Gastroesophageal sphincter (tissue), 4 donors: ENCODE measurements around the gene TTL. TPM values are rescaled to one million over a fixed set of nuclear protein-coding genes. Genes with fewer than 3 reads are reported as not detected.

Source experiments
- ATAC-seq: fragments of 150-250 bp; one replicate; pipeline ENCODE4 v1.9.1; 2016; ENCODE audit warnings: mild to moderate bottlenecking, moderate library complexity
- H3K27ac ChIP-seq, 4 donors: fragments of 200-600 bp; sonication (generic) in 3 of 4; 1 replicate in 3 of 4; 2 replicates in 1 of 4; pipeline ENCODE4 v1.5.1; 2016 to 2019
- H3K27me3 ChIP-seq: fragments of 200-600 bp; sonication (generic); one replicate; pipeline ENCODE4 v1.5.1; 2019
- H3K36me3 ChIP-seq, 2 donors: fragments of 200-600 bp; sonication (generic); one replicate each; pipeline ENCODE4 v1.5.1; 2019; ENCODE audit warnings: control low read depth in 1 of 2
- H3K4me1 ChIP-seq, 3 donors: fragments of 200-600 bp; sonication (generic); 1 replicate in 2 of 3; 2 replicates in 1 of 3; pipeline ENCODE4 v1.5.1; 2016 to 2019; ENCODE audit warnings: control low read depth in 2 of 3
- H3K4me3 ChIP-seq, 2 donors: fragments of 200-600 bp; sonication (generic); one replicate each; pipeline ENCODE4 v1.5.1; 2019; ENCODE audit warnings: mild to moderate bottlenecking in 1 of 2, moderate library complexity in 1 of 2
- H3K9me3 ChIP-seq, 3 donors: fragments of 200-600 bp; sonication (generic); one replicate each; pipeline ENCODE4 v1.5.1; 2017 to 2019; ENCODE audit warnings: control low read depth in 2 of 3
- EP300 ChIP-seq: sonication (generic); formaldehyde crosslinking; IDR thresholded peaks from one replicate; pipeline ENCODE4 v1.6.1; 2017; ENCODE audit warnings: antibody characterized with exemption, mild to moderate bottlenecking
- POLR2A ChIP-seq, 2 donors: fragments of 450-650 bp; IDR thresholded peaks; one replicate each; pipeline ENCODE4 v1.6.1; 2017; ENCODE audit warnings: antibody characterized with exemption in 2 of 2, mild to moderate bottlenecking in 2 of 2, moderate library complexity in 1 of 2
- POLR2AphosphoS5 ChIP-seq: sonication (generic); formaldehyde crosslinking; IDR thresholded peaks from one replicate; pipeline ENCODE4 v1.6.1; 2017; ENCODE audit warnings: antibody characterized with exemption
- WGBS, 2 donors: methylation state at CpG; one replicate each; pipeline ENCODE4 v1.1.5; 2018; ENCODE audit warnings: low coverage in 1 of 2; 5-methylcytosine and 5-hydroxymethylcytosine counted together
- total RNA-seq, 4 donors: library from RNA; depleted of rRNA; stranded (reverse); fragments of >200 nt; gene quantifications; one replicate each; pipeline ENCODE4 v1.1.0, GENCODE V29; 2016
- TF ChIP-seq, protein P1 (sequence below), 4 experiments: fragments of 200-600 bp in 2 of 4; fragments of 450-650 bp in 2 of 4; sonication (generic) in 1 of 4; IDR thresholded peaks; one replicate each; pipeline ENCODE4 v1.5.1; 2017 to 2019; ENCODE audit warnings: antibody characterized with exemption in 4 of 4, mild to moderate bottlenecking in 2 of 4, moderate library complexity in 2 of 4

Gene TTL
- total RNA-seq, 4 donors from 2014 or later, result 19.3 to 33.8 (median 24.9) TPM

DNA sequence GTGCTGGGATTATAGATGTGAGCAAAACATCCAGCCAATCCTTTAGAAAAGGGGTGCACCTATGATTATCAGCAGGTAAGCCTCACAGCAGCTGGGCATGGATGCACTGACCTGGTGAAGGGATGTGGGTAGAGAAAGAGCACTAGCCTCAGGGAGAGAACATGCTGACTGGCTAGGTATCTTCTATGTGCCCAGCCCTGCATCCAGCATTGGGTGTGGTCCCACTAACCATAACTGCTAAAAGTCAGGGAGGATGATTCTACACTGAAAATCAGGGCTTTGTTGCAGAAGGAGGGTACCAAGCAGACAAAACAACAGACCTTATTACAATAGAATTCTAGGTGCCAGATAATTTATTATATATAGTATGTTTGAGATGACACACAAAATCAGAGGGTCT, 27.4 kb upstream of the TTL start:
- Histone ChIP-seq H3K27me3 (no peaks in the 10 kb centered on the region), H3K9me3 (peaks cover 0 to 9% (median 0%) of the 10 kb centered on the region in 3 donors), H3K27ac (no peak overlapping the region), H3K4me3 (no peak overlapping the region), H3K4me1 (no peaks in the 10 kb centered on the region), H3K36me3 (no peaks in the 10 kb centered on the region)
- no peak for ATAC-seq
- TF ChIP-seq, protein P1, sequence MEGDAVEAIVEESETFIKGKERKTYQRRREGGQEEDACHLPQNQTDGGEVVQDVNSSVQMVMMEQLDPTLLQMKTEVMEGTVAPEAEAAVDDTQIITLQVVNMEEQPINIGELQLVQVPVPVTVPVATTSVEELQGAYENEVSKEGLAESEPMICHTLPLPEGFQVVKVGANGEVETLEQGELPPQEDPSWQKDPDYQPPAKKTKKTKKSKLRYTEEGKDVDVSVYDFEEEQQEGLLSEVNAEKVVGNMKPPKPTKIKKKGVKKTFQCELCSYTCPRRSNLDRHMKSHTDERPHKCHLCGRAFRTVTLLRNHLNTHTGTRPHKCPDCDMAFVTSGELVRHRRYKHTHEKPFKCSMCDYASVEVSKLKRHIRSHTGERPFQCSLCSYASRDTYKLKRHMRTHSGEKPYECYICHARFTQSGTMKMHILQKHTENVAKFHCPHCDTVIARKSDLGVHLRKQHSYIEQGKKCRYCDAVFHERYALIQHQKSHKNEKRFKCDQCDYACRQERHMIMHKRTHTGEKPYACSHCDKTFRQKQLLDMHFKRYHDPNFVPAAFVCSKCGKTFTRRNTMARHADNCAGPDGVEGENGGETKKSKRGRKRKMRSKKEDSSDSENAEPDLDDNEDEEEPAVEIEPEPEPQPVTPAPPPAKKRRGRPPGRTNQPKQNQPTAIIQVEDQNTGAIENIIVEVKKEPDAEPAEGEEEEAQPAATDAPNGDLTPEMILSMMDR (IDR thresholded peaks at IDR 0.05), result no peak
- no peak for TF ChIP-seq POLR2A (IDR thresholded peaks at IDR 0.05)
- TF ChIP-seq POLR2AphosphoS5, result no peak
- TF ChIP-seq EP300, result no peak

DNA sequence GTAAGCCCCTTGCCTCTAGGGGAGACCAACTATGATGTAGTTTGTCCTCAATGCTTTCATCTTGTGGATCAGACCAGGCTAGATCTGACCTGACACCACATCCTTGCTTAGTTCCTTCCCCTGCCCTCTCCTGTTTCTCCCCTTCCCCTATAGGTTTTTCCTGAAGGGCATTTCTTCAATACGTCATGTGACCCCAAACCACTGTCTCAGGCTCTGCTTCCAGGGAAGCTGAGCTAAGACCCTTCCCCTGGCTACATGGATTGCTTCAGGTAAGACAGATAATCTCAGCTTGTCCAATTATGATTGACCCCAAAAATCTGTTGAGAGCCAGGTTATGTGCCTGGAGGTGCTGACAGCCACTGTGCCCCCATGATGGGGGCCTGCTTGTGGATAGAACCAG, 22.6 kb upstream of the TTL start:
- H3K9me3 ChIP-seq, result peaks cover 0 to 13% (median 0%) of the 10 kb centered on the region in 3 donors
- WGBS, 2 donors, result 77 to 100% methylated on average over 1 of the region's 1 CpG
- TF ChIP-seq EP300 (no peak), POLR2AphosphoS5 (no peak), POLR2A (IDR thresholded peaks at IDR 0.05) (no peak)
- TF ChIP-seq, protein P1 (IDR thresholded peaks at IDR 0.05), result no peak
- no peak overlapping the region for H3K4me3 ChIP-seq
- ATAC-seq, result no peak
- H3K4me1 ChIP-seq, result no peaks in the 10 kb centered on the region
- H3K36me3 ChIP-seq, result no peaks in the 10 kb centered on the region
- H3K27ac ChIP-seq, result no peak overlapping the region
- peaks cover 11% of the 10 kb centered on the region for H3K27me3 ChIP-seq

DNA sequence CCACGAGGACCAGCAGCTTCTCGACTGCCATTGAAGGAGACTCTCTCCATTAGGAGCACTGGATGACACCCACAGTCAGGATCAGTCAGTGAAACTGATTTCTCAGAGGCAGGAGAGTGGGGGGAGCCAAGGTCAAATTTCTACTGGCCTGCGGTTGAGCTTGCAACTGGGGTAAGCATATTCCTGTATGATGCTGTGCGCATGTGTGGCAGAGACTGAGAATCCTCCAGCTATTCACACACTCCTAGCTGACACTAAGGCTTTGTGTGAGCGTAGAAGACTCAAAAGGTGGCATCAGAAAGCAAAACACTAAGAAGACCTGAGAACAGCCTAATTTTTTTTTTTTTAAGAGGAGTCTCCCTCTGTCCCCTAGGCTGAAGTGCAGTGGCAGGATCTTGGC, 19.8 kb upstream of the TTL start:
- no peak for ATAC-seq
- peaks cover 11% of the 10 kb centered on the region for H3K27me3 ChIP-seq
- H3K27ac ChIP-seq, result no peak overlapping the region
- H3K4me3 ChIP-seq, result no peak overlapping the region
- peaks cover 0 to 13% (median 0%) of the 10 kb centered on the region in 3 donors for H3K9me3 ChIP-seq
- no peaks in the 10 kb centered on the region for H3K36me3 ChIP-seq
- whole genome bisulfite sequencing, 2 donors, result 60 to 72% methylated on average over 2 to 5 of the region's 5 CpGs
- TF ChIP-seq EP300 (no peak), POLR2A (IDR thresholded peaks at IDR 0.05) (no peak), POLR2AphosphoS5 (no peak)
- TF ChIP-seq, protein P1 (IDR thresholded peaks at IDR 0.05), result no peak
- no peaks in the 10 kb centered on the region for H3K4me1 ChIP-seq

DNA sequence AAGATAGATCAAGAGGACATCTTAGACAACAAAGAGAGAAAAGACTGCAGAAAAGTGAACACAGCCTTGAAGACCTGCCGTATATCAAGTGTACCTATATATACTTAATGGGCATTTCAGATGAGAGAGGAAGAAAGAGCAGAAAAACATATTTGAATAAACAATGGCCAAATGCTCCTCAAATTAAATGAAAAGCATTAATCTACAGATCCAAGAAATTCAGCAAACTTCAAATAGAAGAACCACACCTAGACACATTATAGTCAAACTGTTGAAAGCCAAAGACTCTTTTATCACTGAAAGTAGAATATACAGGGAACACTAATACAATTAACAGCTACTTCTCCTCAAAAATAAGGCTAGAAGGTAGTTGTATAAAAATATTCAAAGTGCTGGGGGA, 18.7 kb upstream of the TTL start:
- Histone ChIP-seq H3K36me3 (no peaks in the 10 kb centered on the region), H3K4me1 (no peaks in the 10 kb centered on the region), H3K27ac (no peak overlapping the region), H3K4me3 (no peak overlapping the region), H3K27me3 (peaks cover 11% of the 10 kb centered on the region), H3K9me3 (peaks cover 0 to 13% (median 0%) of the 10 kb centered on the region in 3 donors)
- WGBS, 2 donors, result 76 to 91% methylated on average over 1 of the region's 1 CpG
- ATAC-seq, result no peak
- TF ChIP-seq POLR2AphosphoS5 (no peak), EP300 (no peak), POLR2A (IDR thresholded peaks at IDR 0.05) (no peak)
- TF ChIP-seq, protein P1 (IDR thresholded peaks at IDR 0.05), result no peak

DNA sequence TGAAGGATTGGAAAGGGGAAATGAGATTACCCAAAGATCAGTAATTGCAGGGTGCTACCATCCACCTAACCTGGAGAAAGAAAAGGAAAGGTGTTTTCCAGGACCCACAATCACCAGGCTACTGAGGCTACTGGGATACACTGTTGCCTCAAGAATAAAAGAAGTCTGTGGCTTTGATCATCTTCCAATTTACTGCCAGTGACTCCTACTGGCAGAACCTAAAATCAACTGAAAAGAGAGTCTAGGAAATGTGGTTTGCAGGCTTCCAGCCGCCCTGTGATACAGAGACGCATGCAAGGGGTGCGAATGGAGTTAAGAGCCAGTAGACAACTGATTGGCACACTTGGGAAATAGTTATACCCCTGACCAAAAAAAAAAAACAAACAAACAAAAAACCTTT, 16.6 kb upstream of the TTL start:
- ATAC-seq, result no peak
- Histone ChIP-seq H3K9me3 (peaks cover 0 to 17% (median 0%) of the 10 kb centered on the region in 3 donors), H3K4me3 (no peak overlapping the region), H3K4me1 (no peaks in the 10 kb centered on the region), H3K27ac (no peak overlapping the region), H3K27me3 (peaks cover 11% of the 10 kb centered on the region), H3K36me3 (no peaks in the 10 kb centered on the region)
- TF ChIP-seq POLR2AphosphoS5 (no peak), POLR2A (IDR thresholded peaks at IDR 0.05) (no peak), EP300 (no peak)
- TF ChIP-seq, protein P1 (IDR thresholded peaks at IDR 0.05), result no peak
- 63 to 79% methylated on average over 3 of the region's 3 CpGs for WGBS, 2 donors
